H1 (cell line): ENCODE data around the gene CHAC1. TPM values are rescaled to one million over a fixed set of nuclear protein-coding genes. Genes with fewer than 3 reads are reported as not detected.
A peak's percentile ranks its signal among the peaks of the same experiment; 100 is the strongest.

Experiments
- CTCF ChIA-PET: fragments of 300-600 bp; sonication (Branson Sonifier 250); formaldehyde crosslinking; loops from one replicate; lab custom pipeline; 2021; ENCODE audit not compliant: partially characterized antibody; lab: Charles Lee
- POLR2A ChIA-PET: fragments of 300-600 bp; sonication (Branson Sonifier 250); formaldehyde crosslinking; loops from one replicate; lab custom pipeline; 2021; ENCODE audit warnings: inconsistent platforms; ENCODE audit not compliant: partially characterized antibody; lab: Charles Lee
- DNase-seq, 2 experiments: peaks; one replicate each; pipeline versions ENCODE4 v3.0.0 to v3.0.0-alpha.2; 2010 to 2022; ENCODE audit warnings: low spot score in 2 of 2, low read depth in 1 of 2, mixed read lengths in 1 of 2
- FAIRE-seq: peaks from 2 replicates; lab custom pipeline; 2011; peaks lifted over from hg19 to GRCh38; lab: Jason Lieb, UNC
- H2AFZ ChIP-seq: 2 replicates; pipeline ENCODE4 v1.8.1; 2012; ENCODE audit warnings: low read length, inconsistent platforms
- H2AK5ac ChIP-seq: 2 replicates; pipeline ENCODE4 v1.6.1; 2013; ENCODE audit warnings: low read depth, low read length
- H2BK120ac ChIP-seq: replicated peaks from 2 replicates; pipeline ENCODE3; 2013; ENCODE audit warnings: low read depth, low read length, inconsistent platforms
- H2BK12ac ChIP-seq: 2 replicates; pipeline ENCODE4 v1.6.1; 2013; ENCODE audit warnings: low read depth, low read length
- H2BK15ac ChIP-seq: 2 replicates; pipeline ENCODE4 v1.6.1; 2013; ENCODE audit warnings: low read length
- H2BK20ac ChIP-seq: 2 replicates; pipeline ENCODE4 v1.6.1; 2013; ENCODE audit warnings: low read length
- H2BK5ac ChIP-seq: 2 replicates; pipeline ENCODE4 v1.6.1; 2013; ENCODE audit warnings: low read depth, low read length
- H3K14ac ChIP-seq: 2 replicates; pipeline ENCODE4 v1.6.1; 2013; ENCODE audit warnings: inconsistent platforms; ENCODE audit not compliant: insufficient read length
- H3K18ac ChIP-seq: 2 replicates; pipeline ENCODE4 v1.6.1; 2013; ENCODE audit warnings: low read length; ENCODE audit errors: extremely low read depth
- H3K23ac ChIP-seq: 2 replicates; pipeline ENCODE4 v1.6.1; 2013; ENCODE audit warnings: inconsistent platforms; ENCODE audit not compliant: insufficient read length
- H3K23me2 ChIP-seq: 2 replicates; pipeline ENCODE4 v1.6.1; 2013; ENCODE audit warnings: low read depth, low read length
- H3K27ac ChIP-seq: 2 replicates; pipeline ENCODE4 v1.6.1; 2011; ENCODE audit warnings: low read depth, low read length, inconsistent platforms
- H3K27me3 ChIP-seq, 4 experiments: replicated peaks in 1 of 4; 1 replicate in 1 of 4; 2 replicates in 3 of 4; pipeline versions ENCODE4 v1.6.1 to v1.8.1; 2011 to 2013; ENCODE audit warnings: low read length in 3 of 4, mild to moderate bottlenecking in 3 of 4, inconsistent platforms in 2 of 4, mixed read lengths in 2 of 4, moderate library complexity in 1 of 4; ENCODE audit not compliant: control insufficient read depth in 3 of 4, insufficient read depth in 3 of 4; ENCODE audit errors: extremely low read depth in 1 of 4
- H3K36me3 ChIP-seq, 4 experiments: 2 replicates each; pipeline versions ENCODE4 v1.6.1 to v1.8.1; 2011 to 2013; ENCODE audit warnings: mild to moderate bottlenecking in 4 of 4, low read length in 3 of 4, moderate library complexity in 2 of 4, control low read depth in 1 of 4, inconsistent platforms in 1 of 4; ENCODE audit not compliant: insufficient read depth in 4 of 4, control insufficient read depth in 2 of 4
- H3K4ac ChIP-seq: replicated peaks from 2 replicates; pipeline ENCODE3; 2013; ENCODE audit warnings: low read length, low read depth, mixed read lengths, inconsistent platforms; ENCODE audit not compliant: insufficient read length
- H3K4me1 ChIP-seq, 4 experiments: replicated peaks in 1 of 4; 1 replicate in 1 of 4; 2 replicates in 3 of 4; pipeline versions ENCODE4 v1.6.1 to v1.8.1; 2011 to 2013; ENCODE audit warnings: low read length in 3 of 4, inconsistent platforms in 2 of 4, mixed read lengths in 1 of 4; ENCODE audit not compliant: insufficient read depth in 4 of 4, control insufficient read depth in 3 of 4
- H3K4me2 ChIP-seq, 2 experiments: 2 replicates each; pipeline versions ENCODE4 v1.6.1 to v1.8.1; 2011 to 2013; ENCODE audit warnings: low read depth in 2 of 2, low read length in 2 of 2, control low read depth in 1 of 2, inconsistent platforms in 1 of 2, mild to moderate bottlenecking in 1 of 2; ENCODE audit not compliant: insufficient read depth in 1 of 2
- H3K4me3 ChIP-seq, 4 experiments: fragments of 200-600, 300-600 bp in 1 of 4; sonication (generic), shearing (Covaris generic), sonication (Bioruptor Twin) in 1 of 4; 2 replicates each; pipeline versions ENCODE4 v1.5.1 to v1.8.1; 2011 to 2016; ENCODE audit warnings: low read length in 4 of 4, low read depth in 3 of 4, control low read depth in 2 of 4, inconsistent platforms in 2 of 4, mild to moderate bottlenecking in 2 of 4, mixed read lengths in 1 of 4, moderate library complexity in 1 of 4; ENCODE audit not compliant: insufficient read depth in 2 of 4; ENCODE audit errors: extremely low read depth in 1 of 4
- H3K56ac ChIP-seq: replicated peaks from 2 replicates; pipeline ENCODE3; 2013; ENCODE audit warnings: low read depth, mild to moderate bottlenecking, mixed read lengths, low read length, inconsistent platforms; ENCODE audit not compliant: insufficient read length
- H3K79me1 ChIP-seq: 2 replicates; pipeline ENCODE4 v1.6.1; 2013; ENCODE audit warnings: low read depth, low read length, control low read depth
- H3K79me2 ChIP-seq, 2 experiments: 2 replicates each; pipeline versions ENCODE4 v1.6.1 to v1.8.1; 2012 to 2013; ENCODE audit warnings: low read length in 2 of 2, mild to moderate bottlenecking in 2 of 2, inconsistent platforms in 1 of 2; ENCODE audit not compliant: insufficient read depth in 2 of 2, control insufficient read depth in 1 of 2
- H3K9ac ChIP-seq, 4 experiments: replicated peaks in 1 of 4; 1 replicate in 1 of 4; 2 replicates in 3 of 4; pipeline versions ENCODE4 v1.6.1 to v1.8.1; 2011 to 2013; ENCODE audit warnings: low read depth in 3 of 4, low read length in 3 of 4, control low read depth in 2 of 4, mild to moderate bottlenecking in 2 of 4, moderate library complexity in 2 of 4, inconsistent platforms in 1 of 4; ENCODE audit errors: extremely low read depth in 1 of 4
- H3K9me3 ChIP-seq, 2 experiments: 2 replicates each; pipeline versions ENCODE4 v1.6.1 to v1.8.1; 2012 to 2013; ENCODE audit warnings: mild to moderate bottlenecking in 2 of 2, moderate library complexity in 2 of 2, control low read depth in 1 of 2, inconsistent platforms in 1 of 2, low read depth in 1 of 2, low read length in 1 of 2, mixed read lengths in 1 of 2; ENCODE audit not compliant: insufficient read depth in 2 of 2
- H4K20me1 ChIP-seq, 2 experiments: replicated peaks in 1 of 2; 2 replicates each; pipeline versions ENCODE3 to v1.8.1; 2011 to 2013; ENCODE audit warnings: inconsistent platforms in 2 of 2, low read length in 2 of 2, mild to moderate bottlenecking in 1 of 2; ENCODE audit not compliant: insufficient read depth in 2 of 2, control insufficient read depth in 1 of 2
- H4K5ac ChIP-seq: 2 replicates; pipeline ENCODE4 v1.6.1; 2013; ENCODE audit warnings: low read length, low read depth, mixed read lengths, inconsistent platforms; ENCODE audit not compliant: insufficient read length
- H4K8ac ChIP-seq: 2 replicates; pipeline ENCODE4 v1.8.0; 2013; ENCODE audit warnings: mild to moderate bottlenecking, moderate library complexity, low read length, inconsistent platforms; ENCODE audit not compliant: insufficient read depth; ENCODE audit errors: extremely low read depth
- H4K91ac ChIP-seq: replicated peaks from 2 replicates; pipeline ENCODE3; 2013; ENCODE audit warnings: low read length, mixed read lengths, inconsistent platforms; ENCODE audit not compliant: insufficient read length
- CBX5 ChIP-seq: fragments of 300-800, 300-1000 bp; sonication (generic); IDR thresholded peaks from 2 replicates; pipeline ENCODE4 v1.7.1; 2016; ENCODE audit warnings: antibody characterized with exemption, low read length, low read depth
- KDM4A ChIP-seq: IDR thresholded peaks from one replicate; pipeline ENCODE4 v1.7.1; 2012; ENCODE audit warnings: low read depth, mild to moderate bottlenecking, moderate library complexity, low read length, inconsistent platforms; ENCODE audit not compliant: severe bottlenecking
- WGBS, 2 experiments: shearing (Covaris generic) in 1 of 2; methylation state at CpG; one replicate each; pipeline versions ENCODE4 v1.1.6 to v1.1.7; 2013 to 2015; ENCODE audit warnings: low lambda C conversion rate in 2 of 2, mixed read lengths in 2 of 2, inconsistent platforms in 1 of 2, low coverage in 1 of 2, missing lambda C conversion rate in 1 of 2; ENCODE audit not compliant: insufficient replicate concordance in 2 of 2, insufficient coverage in 1 of 2, insufficient read length in 1 of 2; ENCODE audit errors: extremely low coverage in 1 of 2, missing lambda C conversion rate in 1 of 2; 5-methylcytosine and 5-hydroxymethylcytosine counted together
- polyA plus RNA-seq, 7 experiments: library from polyadenylated mRNA; depleted of rRNA in 3 of 7; stranded (reverse) in 5 of 7; unstranded in 2 of 7; fragments of >200 nt in 5 of 7; fragments of 200-250 nt in 2 of 7; gene quantifications; 1 replicate in 5 of 7; 2 replicates in 1 of 7; 4 replicates in 1 of 7; pipeline versions ENCODE4 v1.2.1 to v1.2.3, GENCODE V29; 2011 to 2013; ENCODE audit warnings: missing spikeins in 2 of 7, mixed read lengths in 2 of 7
- total RNA-seq: library from RNA; stranded (reverse); fragmentation: NEBNext Ultra II Directional; extraction: Animal tissue kit (Norgen Biotek cat#: 25700); gene quantifications from 2 replicates; pipeline ENCODE4 v1.2.1, GENCODE V29; 2021

The CHAC1 gene
- total and polyA plus RNA-seq, 2 of the 8 experiments (the other 6 are each of a cell fraction or from before 2014, with no cell fraction given) = 34.3 to 159 TPM

DNA sequence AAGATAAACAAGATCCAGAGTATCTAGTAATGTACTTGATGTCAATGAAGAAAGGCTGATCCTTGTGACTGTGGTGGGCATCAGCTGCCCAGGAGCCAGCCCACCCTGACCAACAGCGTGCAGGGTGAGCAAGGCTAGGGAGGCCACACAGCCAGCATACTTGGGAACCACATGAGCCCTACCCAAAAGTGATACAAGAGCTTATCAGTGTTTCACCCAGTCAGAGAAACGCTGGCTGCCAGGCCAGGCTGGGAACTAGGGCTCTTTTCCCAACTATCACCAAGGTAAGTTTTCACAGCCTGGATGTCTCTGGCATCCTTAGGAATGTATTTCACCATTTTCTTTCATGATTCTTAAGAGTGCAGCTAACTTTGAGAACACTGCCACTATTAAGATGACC lies 24.9 kb downstream of the CHAC1 start:
- Histone ChIP-seq H3K4me2 (no peak overlapping the region), H3K56ac (no peak overlapping the region), H2AFZ (no peak overlapping the region), H4K20me1 (peaks cover 2 to 3% of the 10 kb centered on the region in 2 experiments), H2BK20ac (no peak overlapping the region), H4K91ac (no peak overlapping the region), H4K5ac (no peak overlapping the region), H3K79me1 (no peaks in the 10 kb centered on the region; the same call in 1 of the 2 replicates), H3K4ac (no peak overlapping the region), H2BK12ac (no peak overlapping the region), H3K4me3 (no peak overlapping the region), H3K27ac (no peak overlapping the region), H3K4me1 (no peaks in the 10 kb centered on the region), H4K8ac (no peak overlapping the region), H3K18ac (no peak overlapping the region), H3K9ac (0 out of 7 replicates have a peak overlapping the region, but pooled peaks of 1 of the 4 experiments have one; percentile 32), H3K23me2 (no peaks in the 10 kb centered on the region), H3K27me3 (no peaks in the 10 kb centered on the region), H3K9me3 (no peaks in the 10 kb centered on the region), H3K36me3 (peaks cover 20 to 53% (median 42%) of the 10 kb centered on the region in 4 experiments), H2AK5ac (no peak overlapping the region), H2BK5ac (no peak overlapping the region), H3K79me2 (no peaks in the 10 kb centered on the region), H3K23ac (no peak overlapping the region), H2BK15ac (no peak overlapping the region), H3K14ac (no peak overlapping the region), H2BK120ac (no peak overlapping the region)
- POLR2A ChIA-PET = interaction anchor here (0.9 to 1.6 kb wide), 3 partner anchors 19 to 29 kb away, joined by 4 to 6 read pairs (median 4); partner anchors contain the start of gene CHAC1
- FAIRE-seq (no peak), DNase-seq (no peak)
- WGBS, 2 experiments = 88% methylated on average over 2 of the region's 2 CpGs; no CpG with 5 or more reads in 1 of the 2 experiments
- CTCF ChIA-PET = interaction anchor here (0.8 to 4.4 kb wide), 6 partner anchors 19 to 75 kb away, joined by 3 to 24 read pairs (median 4); no protein-coding TSS in a partner anchor
- TF ChIP-seq CBX5 = no peak
- no peak for TF ChIP-seq KDM4A
